WTC11 (cell line): ENCODE measurements around the gene NAV3. TPM values are rescaled to one million over a fixed set of nuclear protein-coding genes. Genes with fewer than 3 reads are reported as not detected.

Experiments used
- ATAC-seq: fragments of 200-7000 bp; cut with Tn5 transposase; 2 replicates; pipeline ENCODE4 v1.10.0; 2021; ENCODE audit warnings: mild to moderate bottlenecking, moderate library complexity
- CTCF ChIA-PET: fragments of 300-600 bp; sonication (Branson Sonifier 250); formaldehyde crosslinking; loops from one replicate; lab custom pipeline; 2021; ENCODE audit warnings: antibody characterized with exemption; lab: Charles Lee
- POLR2A ChIA-PET: fragments of 350-600 bp; sonication (Branson Sonifier 250); formaldehyde crosslinking; loops from one replicate; lab custom pipeline; 2021; ENCODE audit warnings: antibody characterized with exemption; lab: Charles Lee
- DNase-seq: peaks from one replicate; pipeline ENCODE4 v3.0.0; 2021; ENCODE audit warnings: low spot score
- H3K27ac Mint-ChIP-seq: 2 replicates; pipeline ENCODE4 v1.8.0; 2021; ENCODE audit warnings: mixed read lengths
- H3K27me3 Mint-ChIP-seq: 2 replicates; pipeline ENCODE4 v1.8.0; 2021; ENCODE audit warnings: low read depth, mild to moderate bottlenecking, moderate library complexity, mixed read lengths
- H3K36me3 Mint-ChIP-seq: 2 replicates; pipeline ENCODE4 v1.8.0; 2021; ENCODE audit warnings: mixed read lengths
- H3K4me1 Mint-ChIP-seq: 2 replicates; pipeline ENCODE4 v1.8.0; 2022; ENCODE audit warnings: mixed read lengths
- H3K4me3 Mint-ChIP-seq: 2 replicates; pipeline ENCODE4 v1.8.0; 2021; ENCODE audit warnings: mild to moderate bottlenecking, moderate library complexity, mixed read lengths
- H3K9me3 Mint-ChIP-seq: 2 replicates; pipeline ENCODE4 v1.8.0; 2021; ENCODE audit warnings: mixed read lengths
- CBFB ChIP-seq: sonication (generic); formaldehyde crosslinking; IDR thresholded peaks from 2 replicates; pipeline ENCODE4 v1.8.1; 2022; ENCODE audit warnings: mild to moderate bottlenecking, low read depth, missing genetic modification reagents
- CREB1 ChIP-seq: sonication (generic); formaldehyde crosslinking; IDR thresholded peaks from 2 replicates; pipeline ENCODE4 v1.8.0; 2023; ENCODE audit warnings: mild to moderate bottlenecking, missing genetic modification reagents
- ELF4 ChIP-seq: sonication (generic); formaldehyde crosslinking; IDR thresholded peaks from 2 replicates; pipeline ENCODE4 v1.8.1; 2022; ENCODE audit warnings: low read depth, mild to moderate bottlenecking, moderate library complexity, missing genetic modification reagents
- ETV6 ChIP-seq: sonication (generic); formaldehyde crosslinking; IDR thresholded peaks from 2 replicates; pipeline ENCODE4 v1.8.1; 2022; ENCODE audit warnings: mild to moderate bottlenecking, missing genetic modification reagents
- FOXJ3 ChIP-seq: sonication (generic); formaldehyde crosslinking; IDR thresholded peaks from 2 replicates; pipeline ENCODE4 v1.9.0; 2021; ENCODE audit warnings: missing genetic modification reagents, mild to moderate bottlenecking, borderline replicate concordance
- GTF2I ChIP-seq: fragments of 250-450 bp; sonication (Bioruptor Pico); conservative IDR thresholded peaks from 2 replicates; pipeline ENCODE4 v1.4.0; 2021; ENCODE audit warnings: mild to moderate bottlenecking
- MAX ChIP-seq: sonication (generic); formaldehyde crosslinking; IDR thresholded peaks from 2 replicates; pipeline ENCODE4 v1.8.0; 2022; ENCODE audit warnings: mild to moderate bottlenecking, missing genetic modification reagents
- NR2C2 ChIP-seq: sonication (generic); formaldehyde crosslinking; IDR thresholded peaks from 2 replicates; pipeline ENCODE4 v1.8.0; 2022; ENCODE audit warnings: mild to moderate bottlenecking, missing genetic modification reagents
- OVOL2 ChIP-seq: fragments of 250-450 bp; sonication (Bioruptor Pico); IDR thresholded peaks from 2 replicates; pipeline ENCODE4 v1.9.0; 2021; ENCODE audit warnings: mild to moderate bottlenecking, borderline replicate concordance
- PRDM15 ChIP-seq: sonication (generic); formaldehyde crosslinking; IDR thresholded peaks from 2 replicates; pipeline ENCODE4 v1.8.0; 2022; ENCODE audit warnings: missing genetic modification reagents
- ZNF121 ChIP-seq: sonication (generic); formaldehyde crosslinking; IDR thresholded peaks from 2 replicates; pipeline ENCODE4 v1.8.0; 2023; ENCODE audit warnings: missing genetic modification reagents
- ZNF219 ChIP-seq: sonication (generic); formaldehyde crosslinking; IDR thresholded peaks from 2 replicates; pipeline ENCODE4 v1.8.0; 2023; ENCODE audit warnings: missing genetic modification reagents, mild to moderate bottlenecking, borderline replicate concordance
- ZNF532 ChIP-seq: fragments of 250-450 bp; sonication (Bioruptor Pico); IDR thresholded peaks from 2 replicates; pipeline ENCODE4 v1.9.0; 2021; ENCODE audit warnings: mild to moderate bottlenecking, borderline replicate concordance
- ZNF671 ChIP-seq: fragments of 250-450 bp; sonication (Bioruptor Pico); IDR thresholded peaks from 2 replicates; pipeline ENCODE4 v1.8.0; 2021; ENCODE audit warnings: mild to moderate bottlenecking
- total RNA-seq: library from RNA; stranded (reverse); gene quantifications from 3 replicates; pipeline ENCODE4 v1.2.3, GENCODE V29; 2021
- TF ChIP-seq, protein P1 (sequence below): sonication (generic); formaldehyde crosslinking; IDR thresholded peaks from 2 replicates; pipeline ENCODE4 v1.8.1; 2022; ENCODE audit warnings: mild to moderate bottlenecking, moderate library complexity, missing genetic modification reagents
- TF ChIP-seq, protein P2 (sequence below): sonication (generic); formaldehyde crosslinking; IDR thresholded peaks from 2 replicates; pipeline ENCODE4 v1.8.1; 2023; ENCODE audit warnings: mild to moderate bottlenecking, missing genetic modification reagents
- TF ChIP-seq, protein P3 (sequence below): fragments of 250-450 bp; sonication (Bioruptor Pico); IDR thresholded peaks from 2 replicates; pipeline ENCODE4 v1.8.0; 2021; ENCODE audit warnings: mild to moderate bottlenecking
- TF ChIP-seq, protein P4 (sequence below): sonication (generic); formaldehyde crosslinking; IDR thresholded peaks from 2 replicates; pipeline ENCODE4 v1.8.0; 2023; ENCODE audit warnings: missing genetic modification reagents
- TF ChIP-seq, protein P5 (sequence below): sonication (generic); formaldehyde crosslinking; conservative IDR thresholded peaks from 2 replicates; pipeline ENCODE4 v1.8.1; 2023; ENCODE audit warnings: mild to moderate bottlenecking, low read depth, missing genetic modification reagents, moderate library complexity

NAV3 gene
- total RNA-seq, 1 experiment from 2014 or later = 3.3 TPM

DNA sequence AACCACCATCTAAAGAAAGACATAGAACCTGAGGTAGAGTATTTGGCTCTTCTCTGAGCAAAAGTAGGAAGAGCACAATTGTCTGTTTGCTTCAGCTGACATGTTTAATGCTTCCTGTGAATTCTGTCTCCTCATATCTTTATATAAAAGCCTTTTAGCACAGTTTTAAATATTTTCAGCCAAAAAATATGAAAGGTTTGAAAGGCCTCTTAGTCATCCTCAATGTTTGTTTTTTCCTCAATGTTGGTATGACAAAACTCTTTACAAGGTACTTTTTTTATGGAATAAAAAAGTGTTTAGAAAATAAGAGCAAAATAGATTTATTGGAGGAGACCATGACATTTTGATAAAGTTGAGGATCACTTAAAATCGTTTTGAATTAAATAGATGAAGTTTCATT, 360.9 kb downstream of the NAV3 start (continued):
- TF ChIP-seq ZNF121 (CRISPR knock-in tag) (no peak), ZNF671 (CRISPR knock-in tag) (no peak), ELF4 (CRISPR knock-in tag) (no peak), GTF2I (CRISPR knock-in tag) (no peak)

GRCh38 chr12:78192979-78193378, 362.3 kb downstream of the NAV3 start:
- Mint-ChIP-seq H3K36me3 (no peaks in the 10 kb centered on the region), H3K27me3 (no peaks in the 10 kb centered on the region), H3K9me3 (no peaks in the 10 kb centered on the region), H3K4me3 (no peak overlapping the region), H3K27ac (no peak overlapping the region), H3K4me1 (peaks cover 6% of the 10 kb centered on the region)
- DNase-seq (no peak), ATAC-seq (no peak)
- no peak for TF ChIP-seq MAX (CRISPR knock-in tag)
- no peak for TF ChIP-seq ZNF219 (CRISPR knock-in tag)
- no peak for TF ChIP-seq CREB1 (CRISPR knock-in tag)
- TF ChIP-seq, protein P1, sequence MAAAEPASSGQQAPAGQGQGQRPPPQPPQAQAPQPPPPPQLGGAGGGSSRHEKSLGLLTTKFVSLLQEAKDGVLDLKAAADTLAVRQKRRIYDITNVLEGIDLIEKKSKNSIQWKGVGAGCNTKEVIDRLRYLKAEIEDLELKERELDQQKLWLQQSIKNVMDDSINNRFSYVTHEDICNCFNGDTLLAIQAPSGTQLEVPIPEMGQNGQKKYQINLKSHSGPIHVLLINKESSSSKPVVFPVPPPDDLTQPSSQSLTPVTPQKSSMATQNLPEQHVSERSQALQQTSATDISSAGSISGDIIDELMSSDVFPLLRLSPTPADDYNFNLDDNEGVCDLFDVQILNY (CRISPR knock-in tag) = no peak
- no peak for TF ChIP-seq ZNF671 (CRISPR knock-in tag)
- TF ChIP-seq PRDM15 = no peak
- no peak for TF ChIP-seq OVOL2
- TF ChIP-seq CBFB = no peak
- TF ChIP-seq ZNF532 = no peak
- TF ChIP-seq, protein P2, sequence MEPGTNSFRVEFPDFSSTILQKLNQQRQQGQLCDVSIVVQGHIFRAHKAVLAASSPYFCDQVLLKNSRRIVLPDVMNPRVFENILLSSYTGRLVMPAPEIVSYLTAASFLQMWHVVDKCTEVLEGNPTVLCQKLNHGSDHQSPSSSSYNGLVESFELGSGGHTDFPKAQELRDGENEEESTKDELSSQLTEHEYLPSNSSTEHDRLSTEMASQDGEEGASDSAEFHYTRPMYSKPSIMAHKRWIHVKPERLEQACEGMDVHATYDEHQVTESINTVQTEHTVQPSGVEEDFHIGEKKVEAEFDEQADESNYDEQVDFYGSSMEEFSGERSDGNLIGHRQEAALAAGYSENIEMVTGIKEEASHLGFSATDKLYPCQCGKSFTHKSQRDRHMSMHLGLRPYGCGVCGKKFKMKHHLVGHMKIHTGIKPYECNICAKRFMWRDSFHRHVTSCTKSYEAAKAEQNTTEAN (CRISPR knock-in tag) = no peak
- TF ChIP-seq FOXJ3 = no peak
- TF ChIP-seq, protein P3, sequence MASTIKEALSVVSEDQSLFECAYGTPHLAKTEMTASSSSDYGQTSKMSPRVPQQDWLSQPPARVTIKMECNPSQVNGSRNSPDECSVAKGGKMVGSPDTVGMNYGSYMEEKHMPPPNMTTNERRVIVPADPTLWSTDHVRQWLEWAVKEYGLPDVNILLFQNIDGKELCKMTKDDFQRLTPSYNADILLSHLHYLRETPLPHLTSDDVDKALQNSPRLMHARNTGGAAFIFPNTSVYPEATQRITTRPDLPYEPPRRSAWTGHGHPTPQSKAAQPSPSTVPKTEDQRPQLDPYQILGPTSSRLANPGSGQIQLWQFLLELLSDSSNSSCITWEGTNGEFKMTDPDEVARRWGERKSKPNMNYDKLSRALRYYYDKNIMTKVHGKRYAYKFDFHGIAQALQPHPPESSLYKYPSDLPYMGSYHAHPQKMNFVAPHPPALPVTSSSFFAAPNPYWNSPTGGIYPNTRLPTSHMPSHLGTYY = no peak
- TF ChIP-seq ELF4 (CRISPR knock-in tag) = no peak
- no peak for TF ChIP-seq NR2C2
- no peak for TF ChIP-seq ETV6 (CRISPR knock-in tag)
- TF ChIP-seq, protein P4, sequence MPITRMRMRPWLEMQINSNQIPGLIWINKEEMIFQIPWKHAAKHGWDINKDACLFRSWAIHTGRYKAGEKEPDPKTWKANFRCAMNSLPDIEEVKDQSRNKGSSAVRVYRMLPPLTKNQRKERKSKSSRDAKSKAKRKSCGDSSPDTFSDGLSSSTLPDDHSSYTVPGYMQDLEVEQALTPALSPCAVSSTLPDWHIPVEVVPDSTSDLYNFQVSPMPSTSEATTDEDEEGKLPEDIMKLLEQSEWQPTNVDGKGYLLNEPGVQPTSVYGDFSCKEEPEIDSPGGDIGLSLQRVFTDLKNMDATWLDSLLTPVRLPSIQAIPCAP (CRISPR knock-in tag) = no peak
- TF ChIP-seq, protein P5, sequence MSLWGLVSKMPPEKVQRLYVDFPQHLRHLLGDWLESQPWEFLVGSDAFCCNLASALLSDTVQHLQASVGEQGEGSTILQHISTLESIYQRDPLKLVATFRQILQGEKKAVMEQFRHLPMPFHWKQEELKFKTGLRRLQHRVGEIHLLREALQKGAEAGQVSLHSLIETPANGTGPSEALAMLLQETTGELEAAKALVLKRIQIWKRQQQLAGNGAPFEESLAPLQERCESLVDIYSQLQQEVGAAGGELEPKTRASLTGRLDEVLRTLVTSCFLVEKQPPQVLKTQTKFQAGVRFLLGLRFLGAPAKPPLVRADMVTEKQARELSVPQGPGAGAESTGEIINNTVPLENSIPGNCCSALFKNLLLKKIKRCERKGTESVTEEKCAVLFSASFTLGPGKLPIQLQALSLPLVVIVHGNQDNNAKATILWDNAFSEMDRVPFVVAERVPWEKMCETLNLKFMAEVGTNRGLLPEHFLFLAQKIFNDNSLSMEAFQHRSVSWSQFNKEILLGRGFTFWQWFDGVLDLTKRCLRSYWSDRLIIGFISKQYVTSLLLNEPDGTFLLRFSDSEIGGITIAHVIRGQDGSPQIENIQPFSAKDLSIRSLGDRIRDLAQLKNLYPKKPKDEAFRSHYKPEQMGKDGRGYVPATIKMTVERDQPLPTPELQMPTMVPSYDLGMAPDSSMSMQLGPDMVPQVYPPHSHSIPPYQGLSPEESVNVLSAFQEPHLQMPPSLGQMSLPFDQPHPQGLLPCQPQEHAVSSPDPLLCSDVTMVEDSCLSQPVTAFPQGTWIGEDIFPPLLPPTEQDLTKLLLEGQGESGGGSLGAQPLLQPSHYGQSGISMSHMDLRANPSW (CRISPR knock-in tag) = no peak
- ChIA-PET POLR2A (no interaction called here), CTCF (no interaction called here)
